Activated B cell treated with CpG ODN at 0.5 μM for 24 hours (primary cell): ENCODE data around the gene SUCO. TPM values are rescaled to one million over a fixed set of nuclear protein-coding genes. Genes with fewer than 3 reads are reported as not detected.

Source experiments
- ATAC-seq: fragments of 200-7000 bp; cut with Tn5 transposase; one replicate; pipeline ENCODE4 v1.10.0; 2021; ENCODE audit warnings: low read depth, mild to moderate bottlenecking, moderate library complexity
- CTCF ChIA-PET: fragments of 350-600 bp; sonication (Branson Sonifier 250); formaldehyde crosslinking; loops from one replicate; lab custom pipeline; 2021; ENCODE audit warnings: antibody characterized with exemption; lab: Charles Lee
- POLR2A ChIA-PET: fragments of 350-600 bp; sonication (Branson Sonifier 250); formaldehyde crosslinking; loops from one replicate; lab custom pipeline; 2021; ENCODE audit warnings: antibody characterized with exemption; lab: Charles Lee
- DNase-seq: peaks from one replicate; pipeline ENCODE4 v3.0.0; 2022
- H3K27ac Mint-ChIP-seq: one replicate; pipeline ENCODE4 v1.8.0; 2020; ENCODE audit warnings: mixed read lengths
- H3K27me3 Mint-ChIP-seq: one replicate; pipeline ENCODE4 v1.8.0; 2021; ENCODE audit warnings: mixed read lengths
- H3K36me3 Mint-ChIP-seq: one replicate; pipeline ENCODE4 v1.8.0; 2021; ENCODE audit warnings: low read depth, mixed read lengths
- H3K4me1 Mint-ChIP-seq: one replicate; pipeline ENCODE4 v1.8.0; 2021; ENCODE audit warnings: mixed read lengths
- H3K4me3 Mint-ChIP-seq: one replicate; pipeline ENCODE4 v1.8.0; 2020; ENCODE audit warnings: mild to moderate bottlenecking, mixed read lengths
- H3K9me3 Mint-ChIP-seq: one replicate; pipeline ENCODE4 v1.8.0; 2020; ENCODE audit warnings: mixed read lengths
- intact Hi-C: fragments of 100-400 bp; cut with micrococcal nuclease; formaldehyde crosslinking; loops from one replicate; pipeline ENCODE4 v1.15.1; 2024
- total RNA-seq: library from RNA; stranded (reverse); gene quantifications from 2 replicates; pipeline ENCODE4 v1.2.3, GENCODE V29; 2022
- TF ChIP-seq, protein P1 (sequence below): fragments of 200-600 bp; IDR thresholded peaks from one replicate; pipeline ENCODE4 v1.8.0; 2022; ENCODE audit warnings: antibody characterized with exemption, mild to moderate bottlenecking

SUCO gene
- total RNA-seq, 1 donor from 2014 or later = 47.1 TPM

- TF ChIP-seq, protein P1, sequence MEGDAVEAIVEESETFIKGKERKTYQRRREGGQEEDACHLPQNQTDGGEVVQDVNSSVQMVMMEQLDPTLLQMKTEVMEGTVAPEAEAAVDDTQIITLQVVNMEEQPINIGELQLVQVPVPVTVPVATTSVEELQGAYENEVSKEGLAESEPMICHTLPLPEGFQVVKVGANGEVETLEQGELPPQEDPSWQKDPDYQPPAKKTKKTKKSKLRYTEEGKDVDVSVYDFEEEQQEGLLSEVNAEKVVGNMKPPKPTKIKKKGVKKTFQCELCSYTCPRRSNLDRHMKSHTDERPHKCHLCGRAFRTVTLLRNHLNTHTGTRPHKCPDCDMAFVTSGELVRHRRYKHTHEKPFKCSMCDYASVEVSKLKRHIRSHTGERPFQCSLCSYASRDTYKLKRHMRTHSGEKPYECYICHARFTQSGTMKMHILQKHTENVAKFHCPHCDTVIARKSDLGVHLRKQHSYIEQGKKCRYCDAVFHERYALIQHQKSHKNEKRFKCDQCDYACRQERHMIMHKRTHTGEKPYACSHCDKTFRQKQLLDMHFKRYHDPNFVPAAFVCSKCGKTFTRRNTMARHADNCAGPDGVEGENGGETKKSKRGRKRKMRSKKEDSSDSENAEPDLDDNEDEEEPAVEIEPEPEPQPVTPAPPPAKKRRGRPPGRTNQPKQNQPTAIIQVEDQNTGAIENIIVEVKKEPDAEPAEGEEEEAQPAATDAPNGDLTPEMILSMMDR = no peak
- Mint-ChIP-seq H3K36me3 (peaks cover 15% of the 10 kb centered on the region), H3K27ac (no peak overlapping the region), H3K4me3 (no peak overlapping the region), H3K9me3 (no peaks in the 10 kb centered on the region), H3K27me3 (peaks cover 8% of the 10 kb centered on the region), H3K4me1 (peaks cover 27% of the 10 kb centered on the region)
- POLR2A ChIA-PET = no interaction called here
- CTCF ChIA-PET = no interaction called here
- DNase-seq = no peak
- intact Hi-C loops = loop anchor here (5.0 to 10.0 kb wide), 5 partner anchors 185 to 1998 kb away; partner anchors contain the start of genes DNM3, GORAB, KLHL20 and PRDX6
- no peak for ATAC-seq
These were observed 3.0 kb upstream of the SUCO start for GRCh38 chr1:172530000-172530399.

DNA sequence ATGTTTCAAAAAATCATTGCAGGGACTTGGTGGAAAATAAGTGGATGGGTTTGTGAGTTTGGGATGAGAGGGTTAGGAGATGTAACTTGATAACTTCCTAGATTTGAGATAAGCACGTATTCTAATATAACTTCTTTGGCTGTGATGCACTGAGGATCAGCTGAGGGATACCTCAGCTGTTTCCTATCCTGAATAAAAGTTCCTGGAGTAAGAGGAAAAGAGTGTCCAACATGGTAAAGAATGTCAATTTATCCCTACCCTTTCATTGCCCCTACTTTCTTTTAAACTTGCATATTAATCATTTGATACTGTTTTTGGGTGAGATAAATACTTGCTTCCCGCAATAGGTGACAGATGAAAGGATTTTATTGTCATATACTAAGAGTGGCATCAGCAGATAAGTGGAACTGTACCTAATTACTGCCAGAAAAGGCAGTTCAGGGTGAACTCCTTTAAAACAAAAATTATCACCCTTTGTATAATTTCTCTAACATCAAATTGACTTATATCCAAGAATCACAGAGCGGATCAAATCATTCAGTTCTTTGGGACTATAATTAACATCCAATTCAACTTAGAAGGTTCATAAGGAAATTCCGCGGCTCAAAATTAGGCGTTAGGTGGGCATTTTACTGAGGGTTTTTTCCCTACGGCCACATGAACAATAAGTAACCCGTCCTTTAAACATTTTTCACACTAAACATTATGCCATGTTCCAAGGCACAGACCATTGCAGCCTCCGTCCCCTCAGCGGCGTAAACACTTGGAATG, 1.4 kb upstream of the SUCO start:
- Mint-ChIP-seq H3K27me3 (peaks cover 8% of the 10 kb centered on the region), H3K27ac (peak overlapping the region; percentile 99), H3K4me3 (peak overlapping the region; percentile 98), H3K36me3 (peaks cover 15% of the 10 kb centered on the region), H3K4me1 (peaks cover 41% of the 10 kb centered on the region), H3K9me3 (no peaks in the 10 kb centered on the region)
- ChIA-PET POLR2A (interaction anchor here (0.7 to 1.5 kb wide), 17 partner anchors 13 to 1491 kb away, joined by 3 to 15 read pairs (median 4); partner anchors contain the start of genes CENPL, DARS2, DNM3 and GAS5), CTCF (no interaction called here)
- TF ChIP-seq, protein P1 = no peak
- ATAC-seq (no peak), DNase-seq (no peak)
- intact Hi-C loops = loop anchor here (1.0 to 10.0 kb wide), 17 partner anchors 87 to 1999 kb away; partner anchors contain the start of genes CENPL, DARS2, DNM3 and GORAB

DNA sequence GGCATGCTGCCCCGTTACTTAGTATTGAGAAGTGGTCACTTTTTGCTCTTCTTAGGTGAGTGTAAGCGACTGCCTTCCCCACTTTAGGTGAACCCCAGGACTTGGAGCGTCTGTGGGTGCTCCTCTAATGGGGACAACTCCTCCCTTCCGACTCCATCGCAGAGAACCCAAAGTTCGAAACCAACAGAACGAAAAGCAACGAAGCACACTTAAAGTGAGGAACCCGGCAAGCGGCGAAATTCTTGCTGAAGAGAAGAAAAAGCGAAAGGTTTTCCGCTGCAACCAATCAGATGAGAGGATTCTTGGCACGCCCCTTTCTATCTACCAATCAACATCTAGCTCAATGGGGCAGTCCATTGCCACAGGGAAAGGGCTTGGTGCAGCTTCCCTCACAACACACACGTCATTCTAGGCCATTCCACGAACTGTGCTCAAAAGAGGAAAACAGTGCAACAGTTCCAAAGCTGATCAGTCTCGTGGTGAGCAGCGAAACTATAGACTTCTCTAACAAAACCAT, 709 bp upstream of the SUCO start:
- Mint-ChIP-seq H3K4me3 (peak overlapping the region; percentile 98), H3K9me3 (no peaks in the 10 kb centered on the region), H3K27me3 (peaks cover 4% of the 10 kb centered on the region), H3K4me1 (peaks cover 45% of the 10 kb centered on the region), H3K36me3 (peaks cover 15% of the 10 kb centered on the region), H3K27ac (peak overlapping the region; percentile 99)
- ATAC-seq (peak; percentile 65), DNase-seq (peak; percentile 58)
- TF ChIP-seq, protein P1 = no peak
- intact Hi-C loops = loop anchor here (1.0 to 10.0 kb wide), 17 partner anchors 88 to 2000 kb away; partner anchors contain the start of genes CENPL, DARS2, DNM3 and GORAB
- ChIA-PET POLR2A (interaction anchor here (0.6 to 1.5 kb wide), 22 partner anchors 13 to 1490 kb away, joined by 3 to 15 read pairs (median 4); partner anchors contain the start of genes CENPL, DARS2, DNM3 and GAS5), CTCF (no interaction called here)

DNA sequence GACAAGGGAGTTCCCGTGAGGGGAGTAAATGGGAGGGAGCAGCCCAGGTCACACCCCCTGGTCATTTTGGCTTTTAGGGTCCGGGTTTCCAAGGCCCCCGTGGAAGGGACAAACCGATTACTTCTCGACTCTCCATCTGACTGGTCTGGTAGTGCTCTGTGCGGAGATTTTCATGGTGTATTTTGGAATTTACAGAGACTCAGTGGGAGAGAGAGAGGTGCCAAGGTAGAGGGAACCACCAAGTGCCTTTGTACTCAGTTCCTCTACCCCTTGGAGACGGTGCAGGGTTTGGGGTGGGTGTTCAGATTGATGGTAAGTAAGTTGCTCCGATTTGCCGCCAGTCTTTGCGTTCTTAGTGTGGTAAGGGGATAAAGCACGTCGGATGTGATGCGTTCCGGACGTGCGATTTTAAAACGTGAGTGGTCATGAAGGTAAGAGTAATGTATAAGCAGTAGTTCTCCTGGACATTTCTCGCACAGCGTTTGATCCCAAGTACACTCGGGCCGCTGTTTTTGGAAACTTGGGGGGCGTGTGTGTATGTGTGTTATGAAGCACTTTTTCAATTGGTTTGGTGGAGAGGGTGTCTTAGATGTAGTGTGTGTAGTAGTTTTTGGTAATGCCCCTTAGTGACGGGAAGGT, 682 bp downstream of the SUCO start:
- H3K27ac Mint-ChIP-seq = peak overlapping the region; percentile 99
- POLR2A ChIA-PET = interaction anchor here (0.6 to 1.5 kb wide), 9 partner anchors 191 to 1968 kb away, joined by 3 to 15 read pairs (median 3); partner anchors contain the start of genes GAS5, PRDX6, VAMP4 and ZBTB37
- H3K36me3 Mint-ChIP-seq = peaks cover 19% of the 10 kb centered on the region
- TF ChIP-seq, protein P1 = no peak
- ATAC-seq = peak; percentile 1
- intact Hi-C loops = loop anchor here (1.0 to 10.0 kb wide), 11 partner anchors 12 to 2001 kb away; partner anchors contain the start of genes DNM3, GORAB, KLHL20 and PRDX6
- no peak for DNase-seq
- peaks cover 4% of the 10 kb centered on the region for H3K27me3 Mint-ChIP-seq
- peak overlapping the region; percentile 98 for H3K4me3 Mint-ChIP-seq
- CTCF ChIA-PET = no interaction called here
- no peaks in the 10 kb centered on the region for H3K9me3 Mint-ChIP-seq
- peaks cover 53% of the 10 kb centered on the region for H3K4me1 Mint-ChIP-seq
